Spleen (tissue), 13 donors: ENCODE results near the gene IL31RA. TPM values are rescaled to one million over a fixed set of nuclear protein-coding genes. Genes with fewer than 3 reads are reported as not detected.
"Not testable (repeated sequence)": the region's sequence is repeated elsewhere in the genome, so short reads cannot be mapped to it uniquely, and the experiment has no call there.

Experiments
- DNase-seq: peaks from one replicate; pipeline ENCODE4 v3.0.0-alpha.2; 2020
- H3K27ac ChIP-seq, 8 donors: fragments of 200-600 bp; sonication (generic) in 7 of 8; 1 replicate in 4 of 8; 2 replicates in 4 of 8; pipeline versions ENCODE4 v1.5.0 to v1.8.0; 2016 to 2021; ENCODE audit warnings: inconsistent platforms in 4 of 8, mild to moderate bottlenecking in 4 of 8, moderate library complexity in 1 of 8
- H3K27me3 ChIP-seq, 7 donors: fragments of 200-600 bp; sonication (generic) in 6 of 7; replicated peaks in 1 of 7; 1 replicate in 4 of 7; 2 replicates in 3 of 7; pipeline versions ENCODE4 v1.5.0 to v1.8.0; 2016 to 2021; ENCODE audit warnings: inconsistent platforms in 3 of 7, mild to moderate bottlenecking in 1 of 7
- H3K36me3 ChIP-seq, 6 donors: fragments of 200-600 bp; sonication (generic) in 5 of 6; 1 replicate in 4 of 6; 2 replicates in 2 of 6; pipeline versions ENCODE4 v1.5.0 to v1.8.0; 2016 to 2021; ENCODE audit warnings: inconsistent platforms in 2 of 6
- H3K4me1 ChIP-seq, 6 donors: fragments of 200-600 bp; sonication (generic) in 5 of 6; 1 replicate in 3 of 6; 2 replicates in 3 of 6; pipeline versions ENCODE4 v1.5.0 to v1.8.0; 2016 to 2021; ENCODE audit warnings: inconsistent platforms in 3 of 6
- H3K4me3 ChIP-seq, 8 donors: fragments of 200-600 bp; sonication (generic) in 7 of 8; 1 replicate in 4 of 8; 2 replicates in 4 of 8; pipeline versions ENCODE4 v1.5.0 to v1.8.0; 2016 to 2021; ENCODE audit warnings: inconsistent platforms in 4 of 8, mild to moderate bottlenecking in 4 of 8, moderate library complexity in 2 of 8
- H3K9me3 ChIP-seq, 8 donors: fragments of 200-600 bp; sonication (generic) in 7 of 8; 1 replicate in 4 of 8; 2 replicates in 4 of 8; pipeline versions ENCODE4 v1.5.0 to v1.8.0; 2016 to 2021; ENCODE audit warnings: inconsistent platforms in 4 of 8
- POLR2A ChIP-seq, 3 donors: fragments of 450-650 bp; IDR thresholded peaks; one replicate each; pipeline ENCODE4 v1.5.1; 2017; ENCODE audit warnings: antibody characterized with exemption in 3 of 3, mild to moderate bottlenecking in 1 of 3
- POLR2AphosphoS5 ChIP-seq, 3 donors: sonication (generic); formaldehyde crosslinking; IDR thresholded peaks; one replicate each; pipeline ENCODE4 v1.5.1; 2017; ENCODE audit warnings: antibody characterized with exemption in 3 of 3
- WGBS, 5 donors: extraction: QIAGEN DNeasy Blood & Tissue Kit in 3 of 5; methylation state at CpG; one replicate each; pipeline versions ENCODE4 v1.1.5 to v1.1.7; 2013 to 2018; 5-methylcytosine and 5-hydroxymethylcytosine counted together
- intact Hi-C: fragments of 100-400 bp; cut with DNase I; formaldehyde crosslinking; loops from one replicate; pipeline ENCODE4 v1.15.0; 2023; ENCODE audit warnings: low total_unique reads
- long read RNA-seq, 2 donors: transcript quantifications; one replicate each; lab custom pipeline, GENCODE V29; 2026
- polyA plus RNA-seq, 3 donors: library from polyadenylated mRNA; stranded (reverse); fragments of 200-250 nt; gene quantifications; one replicate each; pipeline ENCODE4 v1.2.1, GENCODE V29; 2013
- total RNA-seq, 7 donors: library from RNA; depleted of rRNA in 3 of 7; stranded (reverse); fragments of >200 nt in 3 of 7; fragmentation: NEBNext Ultra II Directional in 4 of 7; extraction: Animal tissue kit (Norgen Biotek cat#: 25700) in 4 of 7; gene quantifications; one replicate each; pipeline versions ENCODE4 v1.1.0 to v1.2.1, GENCODE V29; 2016 to 2021
- TF ChIP-seq, protein P1 (sequence below), 11 experiments: fragments of 200-600 bp in 7 of 11; fragments of 450-650 bp in 4 of 11; sonication (generic) in 4 of 11; IDR thresholded peaks in 8 of 11; conservative IDR thresholded peaks in 3 of 11; 1 replicate in 7 of 11; 2 replicates in 4 of 11; pipeline versions ENCODE4 v1.4.0 to v1.8.0; 2016 to 2021; ENCODE audit warnings: antibody characterized with exemption in 11 of 11, inconsistent platforms in 4 of 11, mild to moderate bottlenecking in 1 of 11
- donor health status: healthy with polysubstance abuse.
- donor health status: DM: no; HTN: no; CAD: no; lungs with moderate emphysema.
- donor health status: DM: no; HTN: no; CAD: no.
- donor health status: Bipolar disorder and iron deficiency.
- donor health status: healthy.
- donor health status: DM: no; HTN: no; CAD: no.
- donor health status: DM: yes; HTN: yes; CAD: no.

The IL31RA gene
- total RNA-seq (under 1 TPM in 1 of 7 donors, not detected in 6; 0.20 TPM), polyA plus RNA-seq (under 1 TPM in 2 of 3 donors, not detected in 1; 0.02 to 0.03 TPM)
- long read RNA-seq, donor 1, result 0 reads
- long read RNA-seq, donor 2, result 0 reads

DNA sequence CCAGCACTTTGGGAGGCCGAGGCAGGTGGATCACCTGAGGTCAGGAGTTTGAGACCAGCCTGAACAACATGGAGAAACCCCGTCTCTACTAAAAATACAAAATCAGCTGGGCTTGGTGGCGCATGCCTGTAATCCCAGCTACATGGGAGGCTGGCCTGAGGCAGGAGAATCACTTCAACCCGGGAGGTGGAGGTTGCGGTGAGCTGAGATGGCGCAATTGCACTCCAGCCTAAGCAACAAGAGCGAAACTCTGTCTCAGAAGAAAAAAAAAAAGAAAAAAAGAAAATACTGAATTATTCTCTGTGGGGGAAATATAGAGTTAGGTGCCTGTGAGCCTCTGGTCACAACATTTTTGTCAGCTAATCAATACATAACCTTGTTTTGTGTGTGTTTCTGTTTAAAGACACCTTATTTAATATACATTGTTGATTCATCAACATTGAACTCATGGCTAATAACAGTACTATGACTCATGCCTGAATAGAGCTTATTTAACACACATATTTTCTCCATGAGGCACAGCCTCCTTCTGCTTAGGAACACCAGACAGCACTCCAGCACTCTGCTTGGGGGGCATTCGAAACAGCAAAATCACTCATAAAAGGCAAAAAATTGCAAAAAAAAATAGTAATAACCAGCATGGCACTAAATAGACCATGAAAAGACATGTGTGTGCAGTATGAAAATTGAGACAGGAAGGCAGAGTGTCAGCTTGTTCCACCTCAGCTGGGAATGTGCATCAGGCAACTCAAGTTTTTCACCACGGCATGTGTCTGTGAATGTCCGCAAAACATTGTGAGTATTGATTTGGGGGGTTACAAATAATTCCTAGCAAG lies at the start of gene IL31RA:
Gene IL31RA, plus strand, starts transcription at position 519 of the 836 bp plus-strand sequence. Its CDS starts 214 bp downstream, at position 733.
- Histone ChIP-seq H3K27ac (no peak within 1 kb of the TSS), H3K27me3 (no peaks in the 10 kb centered on the region), H3K4me3 (no peak within 1 kb of the TSS), H3K36me3 (no peaks in the 10 kb centered on the region), H3K4me1 (peaks cover 0 to 20% (median 7%) of the 10 kb centered on the region in 6 donors), H3K9me3 (no peaks in the 10 kb centered on the region)
- no peak for TF ChIP-seq POLR2A (IDR thresholded peaks at IDR 0.05)
- TF ChIP-seq, protein P1, sequence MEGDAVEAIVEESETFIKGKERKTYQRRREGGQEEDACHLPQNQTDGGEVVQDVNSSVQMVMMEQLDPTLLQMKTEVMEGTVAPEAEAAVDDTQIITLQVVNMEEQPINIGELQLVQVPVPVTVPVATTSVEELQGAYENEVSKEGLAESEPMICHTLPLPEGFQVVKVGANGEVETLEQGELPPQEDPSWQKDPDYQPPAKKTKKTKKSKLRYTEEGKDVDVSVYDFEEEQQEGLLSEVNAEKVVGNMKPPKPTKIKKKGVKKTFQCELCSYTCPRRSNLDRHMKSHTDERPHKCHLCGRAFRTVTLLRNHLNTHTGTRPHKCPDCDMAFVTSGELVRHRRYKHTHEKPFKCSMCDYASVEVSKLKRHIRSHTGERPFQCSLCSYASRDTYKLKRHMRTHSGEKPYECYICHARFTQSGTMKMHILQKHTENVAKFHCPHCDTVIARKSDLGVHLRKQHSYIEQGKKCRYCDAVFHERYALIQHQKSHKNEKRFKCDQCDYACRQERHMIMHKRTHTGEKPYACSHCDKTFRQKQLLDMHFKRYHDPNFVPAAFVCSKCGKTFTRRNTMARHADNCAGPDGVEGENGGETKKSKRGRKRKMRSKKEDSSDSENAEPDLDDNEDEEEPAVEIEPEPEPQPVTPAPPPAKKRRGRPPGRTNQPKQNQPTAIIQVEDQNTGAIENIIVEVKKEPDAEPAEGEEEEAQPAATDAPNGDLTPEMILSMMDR (IDR thresholded peaks at IDR 0.05 in 8 of 11, conservative IDR thresholded peaks at IDR 0.05 in 3 of 11), result no peak
- TF ChIP-seq POLR2AphosphoS5 (IDR thresholded peaks at IDR 0.05), result no peak
- DNase-seq, result no peak
- WGBS, 5 donors, result 81 to 95% (median 89%) methylated on average over 10 of the region's 10 CpGs
- intact Hi-C loops, result no loop called here

DNA sequence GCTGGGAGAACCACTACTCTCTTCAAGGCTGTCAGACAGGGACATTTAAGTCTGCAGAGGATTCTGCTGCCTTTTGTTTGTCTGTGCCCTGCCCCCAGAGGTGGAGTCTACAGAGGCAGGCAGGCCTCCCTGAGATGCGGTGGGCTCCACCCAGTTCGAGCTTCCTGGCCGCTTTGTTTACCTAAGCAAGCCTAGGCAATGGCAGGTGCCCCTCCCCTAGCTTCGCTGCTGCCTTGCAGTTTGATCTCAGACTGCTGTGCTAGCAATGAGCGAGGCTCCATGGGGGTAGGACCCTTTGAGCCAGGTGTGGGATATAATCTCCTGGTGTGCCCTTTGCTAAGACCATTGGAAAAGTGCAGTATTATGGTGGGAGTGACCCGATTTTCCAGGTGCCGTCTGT lies 42.3 kb upstream of the IL31RA start:
- H3K27me3 ChIP-seq, result peaks cover 0 to 11% (median 0%) of the 10 kb centered on the region in 7 donors
- H3K4me1 ChIP-seq, H3K4me3 ChIP-seq, H3K36me3 ChIP-seq, intact Hi-C loops, H3K27ac ChIP-seq, DNase-seq: not testable (repeated sequence)
- WGBS, 5 donors, result 80 to 97% (median 92%) methylated on average over 6 to 7 of the region's 7 CpGs
- H3K9me3 ChIP-seq, result peaks cover 0 to 24% (median 7%) of the 10 kb centered on the region in 8 donors

- 86 to 96% (median 88%) methylated on average over 4 of the region's 4 CpGs for WGBS, 5 donors
- not testable (repeated sequence) for H3K27ac ChIP-seq
These were observed 35.2 kb upstream of the IL31RA start for GRCh38 chr5:55815939-55816338.

GRCh38 chr5:55816342-55816741 lies 34.8 kb upstream of the IL31RA start:
- TF ChIP-seq POLR2AphosphoS5 (IDR thresholded peaks at IDR 0.05) (no peak), POLR2A (IDR thresholded peaks at IDR 0.05) (no peak)
- TF ChIP-seq, protein P1 (IDR thresholded peaks at IDR 0.05 in 8 of 11, conservative IDR thresholded peaks at IDR 0.05 in 3 of 11), result no peak
- no peaks in the 10 kb centered on the region for H3K36me3 ChIP-seq
- no peaks in the 10 kb centered on the region for H3K9me3 ChIP-seq
- intact Hi-C loops, result no loop called here
- no peaks in the 10 kb centered on the region for H3K4me1 ChIP-seq
- no peak for DNase-seq
- H3K27ac ChIP-seq, result no peak overlapping the region
- peaks cover 0 to 14% (median 3%) of the 10 kb centered on the region in 7 donors for H3K27me3 ChIP-seq
- no peak overlapping the region for H3K4me3 ChIP-seq

More at GRCh38 chr5:55815939-55816338, 35.2 kb upstream of the IL31RA start:
- intact Hi-C loops, DNase-seq, H3K9me3 ChIP-seq, H3K4me3 ChIP-seq, H3K4me1 ChIP-seq, H3K36me3 ChIP-seq: not testable (repeated sequence)
- H3K27me3 ChIP-seq, result peaks cover 0 to 10% (median 0%) of the 10 kb centered on the region in 7 donors

DNA sequence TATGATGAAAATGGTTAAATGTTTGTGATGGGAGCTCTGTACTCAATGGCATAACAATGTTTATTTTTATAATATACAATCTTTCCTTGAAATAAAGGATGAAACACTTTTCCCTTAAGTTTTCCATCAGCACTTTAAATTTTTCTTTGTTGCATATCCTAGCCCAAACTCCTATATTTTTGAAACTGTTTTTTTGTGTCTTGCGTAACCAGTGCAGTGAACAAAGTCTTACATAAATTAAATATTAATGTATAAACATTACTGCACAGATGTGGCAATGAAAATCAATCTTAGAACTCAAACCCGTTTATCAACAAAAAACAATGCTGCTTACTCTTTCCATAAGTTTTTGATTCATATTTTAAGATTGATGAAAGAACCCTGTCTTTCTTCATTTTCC lies 34.1 kb upstream of the IL31RA start:
- Histone ChIP-seq H3K27me3 (peaks cover 3 to 21% (median 10%) of the 10 kb centered on the region in 7 donors), H3K4me1 (peaks cover 0 to 7% (median 2%) of the 10 kb centered on the region in 6 donors), H3K4me3 (no peak overlapping the region), H3K36me3 (no peaks in the 10 kb centered on the region), H3K9me3 (no peaks in the 10 kb centered on the region), H3K27ac (no peak overlapping the region)
- WGBS, 5 donors, result 89 to 98% (median 93%) methylated on average over 2 of the region's 2 CpGs
- TF ChIP-seq POLR2A (IDR thresholded peaks at IDR 0.05), result no peak
- TF ChIP-seq, protein P1 (IDR thresholded peaks at IDR 0.05 in 8 of 11, conservative IDR thresholded peaks at IDR 0.05 in 3 of 11), result no peak
- no peak for TF ChIP-seq POLR2AphosphoS5 (IDR thresholded peaks at IDR 0.05)
- DNase-seq, result no peak
- intact Hi-C loops, result no loop called here
